A204.1 (cell line): ENCODE measurements around the gene DIAPH3.
A peak's percentile ranks its signal among the peaks of the same experiment; 100 is the strongest.
"Not testable (repeated sequence)": the region's sequence is repeated elsewhere in the genome, so short reads cannot be mapped to it uniquely, and the experiment has no call there.

Source experiments
- FAIRE-seq: peaks from 2 replicates; lab custom pipeline; 2012; peaks lifted over from hg19 to GRCh38; lab: Jason Lieb, UNC

DIAPH3 gene

GRCh38 chr13:60163478-60164233 is at the start of gene DIAPH3:
DIAPH3 (minus strand) TSS chr13:60163928; CDS start chr13:60163766, 162 bp downstream.
- peak; percentile 94 for FAIRE-seq

GRCh38 chr13:60213236-60213744 is 49.6 kb upstream of the DIAPH3 start:
- no peak for FAIRE-seq

GRCh38 chr13:60211548-60211947 is 47.8 kb upstream of the DIAPH3 start:
- FAIRE-seq: no peak

- peak; percentile 3 for FAIRE-seq
These were observed 47.0 kb upstream of the DIAPH3 start for GRCh38 chr13:60210510-60211330.

- not testable (repeated sequence) for FAIRE-seq
These were observed 41.8 kb upstream of the DIAPH3 start for GRCh38 chr13:60205499-60205898.

- no peak for FAIRE-seq
These were observed 37.6 kb upstream of the DIAPH3 start for GRCh38 chr13:60201286-60201685.

- FAIRE-seq: not testable (repeated sequence)
These were observed 32.2 kb upstream of the DIAPH3 start for GRCh38 chr13:60195893-60196292.

GRCh38 chr13:60182907-60183306 is 19.2 kb upstream of the DIAPH3 start:
- FAIRE-seq: no peak

GRCh38 chr13:60178327-60178726 is 14.6 kb upstream of the DIAPH3 start:
- FAIRE-seq: no peak

- no peak for FAIRE-seq
These were observed 11.8 kb upstream of the DIAPH3 start for GRCh38 chr13:60175571-60175970.

GRCh38 chr13:60174113-60174512 is 10.4 kb upstream of the DIAPH3 start:
- no peak for FAIRE-seq

- FAIRE-seq: no peak
These were observed 8.4 kb upstream of the DIAPH3 start for GRCh38 chr13:60172111-60172510.

- no peak for FAIRE-seq
These were observed 6.7 kb upstream of the DIAPH3 start for GRCh38 chr13:60170414-60170813.

- no peak for FAIRE-seq
These were observed 5.7 kb upstream of the DIAPH3 start for GRCh38 chr13:60169239-60170031.

- no peak for FAIRE-seq
These were observed 3.4 kb upstream of the DIAPH3 start for GRCh38 chr13:60167121-60167520.

- no peak for FAIRE-seq
These were observed 1.8 kb upstream of the DIAPH3 start for GRCh38 chr13:60165391-60166099.

- no peak for FAIRE-seq
These were observed 634 bp upstream of the DIAPH3 start for GRCh38 chr13:60164234-60164889.

GRCh38 chr13:60162096-60162495 is 1.6 kb downstream of the DIAPH3 start:
- FAIRE-seq: no peak

GRCh38 chr13:60158321-60158801 is 5.4 kb downstream of the DIAPH3 start:
- FAIRE-seq: no peak

- FAIRE-seq: no peak
These were observed 7.8 kb downstream of the DIAPH3 start for GRCh38 chr13:60155978-60156377.

- no peak for FAIRE-seq
These were observed 10.8 kb downstream of the DIAPH3 start for GRCh38 chr13:60152904-60153303.
